GM13976 (cell line): ENCODE data around the gene REEP6.

Experiments
- DNase-seq: peaks from one replicate; pipeline ENCODE4 v3.0.0; 2012; ENCODE audit warnings: low spot score
- in situ Hi-C: fragments of 300-500 bp; cut with MboI; formaldehyde crosslinking; loops from one replicate; pipeline ENCODE4 v1.12.0; 2022; ENCODE audit warnings: low sequenced_read_pairs, mixed read lengths, inconsistent platforms; ENCODE audit not compliant: unreplicated experiment
- TF ChIP-seq, protein P1 (sequence below): IDR thresholded peaks from 2 replicates; pipeline ENCODE4 v1.5.1; 2012; ENCODE audit warnings: borderline replicate concordance, mild to moderate bottlenecking; ENCODE audit not compliant: insufficient read depth; ENCODE audit errors: extremely low read depth, missing control alignments, control extremely low read depth

The REEP6 gene

DNA sequence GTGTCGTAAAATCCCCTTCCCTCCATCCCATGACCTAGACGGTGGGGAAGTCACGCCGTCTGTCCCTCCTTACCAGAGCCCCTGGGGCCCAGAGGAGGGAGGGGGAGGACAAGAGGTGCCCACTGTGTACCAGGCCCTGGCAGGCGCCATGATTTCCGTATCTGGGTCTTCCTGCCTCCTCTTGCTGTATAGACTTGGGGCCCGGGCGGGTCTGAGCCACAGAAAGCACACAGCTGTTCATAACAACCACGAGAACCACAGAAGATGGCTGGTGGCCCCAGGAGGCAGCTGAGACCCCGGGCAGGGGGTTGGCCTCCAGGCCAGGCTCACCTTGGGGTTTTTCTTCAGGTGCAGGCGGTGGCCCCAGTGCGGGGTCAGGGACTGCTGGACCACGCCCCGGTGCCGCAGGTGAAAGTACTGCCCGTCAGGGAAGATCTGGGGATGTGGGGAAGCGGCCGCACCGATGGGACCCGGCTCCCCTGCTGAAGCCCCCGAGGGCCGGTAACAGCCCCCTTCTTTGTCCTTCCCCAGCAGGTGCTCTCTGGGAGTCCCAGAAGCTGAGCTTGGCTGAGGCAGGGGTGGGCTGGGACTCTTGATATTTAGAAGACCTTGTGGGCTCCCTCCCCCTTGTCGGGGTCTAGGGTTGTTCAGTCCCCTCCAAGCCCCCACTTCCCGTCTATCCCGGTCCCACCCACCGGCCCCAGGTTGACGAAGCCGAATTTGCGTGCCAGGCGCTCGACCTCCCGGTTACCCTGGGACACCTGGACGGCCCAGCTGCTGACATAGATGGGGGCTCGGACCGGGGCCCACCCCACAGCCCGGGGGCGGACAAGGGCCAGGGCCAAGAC, 1.3 kb upstream of the REEP6 start:
- TF ChIP-seq, protein P1, sequence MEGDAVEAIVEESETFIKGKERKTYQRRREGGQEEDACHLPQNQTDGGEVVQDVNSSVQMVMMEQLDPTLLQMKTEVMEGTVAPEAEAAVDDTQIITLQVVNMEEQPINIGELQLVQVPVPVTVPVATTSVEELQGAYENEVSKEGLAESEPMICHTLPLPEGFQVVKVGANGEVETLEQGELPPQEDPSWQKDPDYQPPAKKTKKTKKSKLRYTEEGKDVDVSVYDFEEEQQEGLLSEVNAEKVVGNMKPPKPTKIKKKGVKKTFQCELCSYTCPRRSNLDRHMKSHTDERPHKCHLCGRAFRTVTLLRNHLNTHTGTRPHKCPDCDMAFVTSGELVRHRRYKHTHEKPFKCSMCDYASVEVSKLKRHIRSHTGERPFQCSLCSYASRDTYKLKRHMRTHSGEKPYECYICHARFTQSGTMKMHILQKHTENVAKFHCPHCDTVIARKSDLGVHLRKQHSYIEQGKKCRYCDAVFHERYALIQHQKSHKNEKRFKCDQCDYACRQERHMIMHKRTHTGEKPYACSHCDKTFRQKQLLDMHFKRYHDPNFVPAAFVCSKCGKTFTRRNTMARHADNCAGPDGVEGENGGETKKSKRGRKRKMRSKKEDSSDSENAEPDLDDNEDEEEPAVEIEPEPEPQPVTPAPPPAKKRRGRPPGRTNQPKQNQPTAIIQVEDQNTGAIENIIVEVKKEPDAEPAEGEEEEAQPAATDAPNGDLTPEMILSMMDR: no peak
- DNase-seq: no peak
- in situ Hi-C loops: no loop called here

DNA sequence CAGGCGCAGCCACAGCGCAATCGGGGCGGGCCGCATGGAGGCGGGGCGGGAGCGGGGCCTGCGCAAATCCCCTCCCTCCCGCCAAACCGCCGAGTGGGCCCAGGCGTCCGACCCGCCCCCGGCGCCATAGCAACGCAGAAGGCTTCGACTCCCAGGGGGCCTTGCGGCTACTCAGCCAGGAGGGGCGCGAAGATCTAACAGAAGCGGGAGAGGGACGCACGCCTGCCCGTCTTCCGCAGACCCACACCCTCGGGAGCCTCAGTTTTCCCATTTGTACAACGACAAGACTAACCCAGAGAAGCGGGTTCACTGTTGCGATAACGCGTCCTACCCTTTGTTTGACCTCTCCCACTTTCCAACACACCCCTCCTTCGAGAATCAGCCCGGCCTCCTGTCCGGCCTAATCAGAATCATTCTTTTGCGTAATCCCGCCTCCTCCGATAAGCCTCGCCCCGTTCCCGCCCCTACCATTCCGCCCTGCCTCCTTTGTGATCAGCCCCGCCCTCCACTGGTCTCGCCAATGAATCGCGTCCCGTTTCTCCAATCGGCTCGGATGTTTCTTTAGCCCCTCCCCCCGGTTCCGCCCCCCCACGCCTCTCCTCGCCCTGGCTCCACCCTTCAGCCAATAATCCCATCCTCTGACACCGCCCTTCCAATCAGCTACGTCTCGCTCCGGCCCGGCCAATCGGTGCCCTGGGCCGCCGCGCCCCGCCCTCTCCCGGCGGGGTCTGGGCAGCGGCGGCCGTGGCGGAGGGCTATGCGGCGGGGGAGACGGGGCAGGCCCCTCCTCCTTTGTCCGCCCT, 469 bp upstream of the REEP6 start, which contains the start of gene PCSK4:
Gene PCSK4 (minus strand): TSS at position 40 of the 803 bp plus-strand sequence. CDS start 4 bp downstream, at position 36.
- peak; percentile 98 for DNase-seq
- TF ChIP-seq, protein P1: no peak
- in situ Hi-C loops: no loop called here

GRCh38 chr19:1491849-1492170, 829 bp downstream of the REEP6 start:
- TF ChIP-seq, protein P1: no peak
- no peak for DNase-seq
- in situ Hi-C loops: no loop called here

DNA sequence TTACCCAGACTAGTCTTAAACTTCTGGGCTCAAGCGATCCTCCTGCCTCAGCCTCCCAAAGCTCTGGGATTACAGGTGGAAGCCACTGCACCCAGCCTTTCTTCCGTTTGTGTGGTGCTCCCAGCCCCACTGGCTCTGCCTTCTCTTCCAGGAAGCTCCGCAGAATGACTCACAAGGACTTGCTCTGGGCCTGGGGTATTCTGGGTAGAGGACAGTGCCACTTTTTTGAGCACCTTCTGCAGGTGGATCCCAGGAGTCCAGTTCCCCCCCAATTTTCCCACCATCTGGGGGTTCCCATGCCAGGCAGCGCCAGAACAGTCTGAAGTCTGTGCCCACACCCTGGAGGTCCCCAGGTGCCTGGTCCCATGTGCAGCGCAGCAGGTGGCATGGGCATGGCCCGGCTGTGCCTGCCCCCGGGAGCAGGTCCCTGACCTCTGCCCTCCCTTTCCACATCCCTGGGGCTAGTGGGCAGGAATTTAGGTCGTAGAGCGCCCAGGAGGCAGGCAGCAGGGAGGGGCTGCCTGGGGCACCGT, 1.6 kb downstream of the REEP6 start:
- no peak for DNase-seq
- in situ Hi-C loops: no loop called here
- TF ChIP-seq, protein P1: no peak

DNA sequence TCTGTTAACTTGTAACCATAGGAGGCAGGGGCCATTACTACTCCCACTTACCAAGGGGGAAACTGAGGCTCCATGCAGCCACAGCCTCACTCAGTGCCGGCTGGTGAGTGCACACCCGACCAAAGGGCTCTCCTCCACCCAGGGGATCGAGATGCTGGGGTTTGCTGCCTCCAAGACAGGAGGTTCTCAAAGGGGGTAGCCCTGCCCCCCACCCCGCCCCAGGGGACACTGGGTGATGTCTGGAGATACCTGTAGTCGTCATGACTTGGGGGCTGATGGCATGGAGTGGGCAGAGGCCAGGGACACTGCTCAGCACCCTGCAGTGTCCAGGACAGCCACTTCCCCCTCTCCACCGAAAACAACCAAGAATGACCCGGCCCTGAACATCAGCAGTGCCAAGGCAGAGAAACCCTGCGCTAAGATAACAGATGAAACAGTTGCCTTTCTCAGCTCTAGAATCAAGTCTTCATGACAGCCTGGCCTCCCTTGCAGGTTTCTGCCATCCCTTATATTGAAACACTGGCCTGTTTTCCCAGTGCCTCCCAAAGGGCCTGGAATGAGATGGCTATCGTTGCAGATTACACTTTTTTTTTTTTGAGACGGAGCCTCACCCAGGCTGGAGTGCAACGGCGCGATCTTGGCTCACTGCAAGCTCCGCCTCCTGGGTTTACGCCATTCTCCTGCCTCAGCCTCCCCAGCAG, 3.3 kb downstream of the REEP6 start:
- in situ Hi-C loops: no loop called here
- TF ChIP-seq, protein P1: no peak

More for the DNA sequence above, 3.3 kb downstream of the REEP6 start:
- DNase-seq: no peak
